Measurements from ENCODE around the gene TRAF2.
A peak's percentile ranks its signal among the peaks of the same experiment; 100 is the strongest.
"Not testable (repeated sequence)": the region's sequence is repeated elsewhere in the genome, so short reads cannot be mapped to it uniquely, and the experiment has no call there.

Gene TRAF2

DNA sequence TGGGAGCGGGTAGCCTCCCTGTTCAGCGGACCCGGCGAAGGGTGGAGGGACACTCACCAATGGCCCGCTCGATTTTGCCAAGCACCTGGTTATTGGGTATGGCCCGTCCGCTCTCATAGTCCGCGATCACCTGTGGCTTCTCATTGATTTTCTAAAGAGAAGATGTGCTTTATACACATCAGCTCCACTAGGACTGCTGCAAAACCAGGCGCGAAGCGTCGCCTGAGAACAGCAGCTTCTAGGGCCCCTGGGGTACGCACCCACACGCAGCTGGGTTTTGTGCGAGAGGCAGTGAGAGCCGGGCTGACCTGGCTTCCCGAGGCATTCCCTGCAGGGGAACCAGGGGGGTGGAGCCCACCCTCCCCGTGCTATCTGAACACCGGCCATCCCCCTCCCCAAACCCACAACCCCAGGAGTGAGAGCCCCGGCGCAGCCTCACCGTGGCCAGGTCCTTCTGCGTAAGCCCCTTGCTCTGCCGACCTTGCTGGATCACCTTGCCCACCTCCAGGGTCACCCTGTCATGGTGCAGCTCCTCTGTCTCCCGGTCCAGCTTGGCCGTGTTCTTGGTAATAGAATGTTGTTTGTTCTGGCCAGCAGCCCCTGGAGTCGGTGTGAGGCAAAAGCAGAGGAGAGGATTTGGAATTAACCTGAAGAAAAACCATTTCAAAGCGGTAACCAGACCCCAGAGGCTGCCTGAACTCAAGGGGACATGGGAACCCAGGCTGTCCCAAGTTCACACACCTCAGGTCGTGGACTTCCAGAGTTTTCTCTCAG lies 23.3 kb upstream of the TRAF2 start:
- Mint-ChIP-seq H3K27ac (no peak overlapping the region), H3K9me3 (peaks cover 4% of the 10 kb centered on the region), H3K4me1 (peaks cover 4% of the 10 kb centered on the region), H3K36me3 (ENCODE audit: low read depth) (peaks cover 9% of the 10 kb centered on the region), H3K27me3 (ENCODE audit: low read depth) (no peaks in the 10 kb centered on the region), H3K4me3 (peak overlapping the region in 2 of 3 experiments; percentile 37 to 46)
- TF ChIP-seq, protein P1, sequence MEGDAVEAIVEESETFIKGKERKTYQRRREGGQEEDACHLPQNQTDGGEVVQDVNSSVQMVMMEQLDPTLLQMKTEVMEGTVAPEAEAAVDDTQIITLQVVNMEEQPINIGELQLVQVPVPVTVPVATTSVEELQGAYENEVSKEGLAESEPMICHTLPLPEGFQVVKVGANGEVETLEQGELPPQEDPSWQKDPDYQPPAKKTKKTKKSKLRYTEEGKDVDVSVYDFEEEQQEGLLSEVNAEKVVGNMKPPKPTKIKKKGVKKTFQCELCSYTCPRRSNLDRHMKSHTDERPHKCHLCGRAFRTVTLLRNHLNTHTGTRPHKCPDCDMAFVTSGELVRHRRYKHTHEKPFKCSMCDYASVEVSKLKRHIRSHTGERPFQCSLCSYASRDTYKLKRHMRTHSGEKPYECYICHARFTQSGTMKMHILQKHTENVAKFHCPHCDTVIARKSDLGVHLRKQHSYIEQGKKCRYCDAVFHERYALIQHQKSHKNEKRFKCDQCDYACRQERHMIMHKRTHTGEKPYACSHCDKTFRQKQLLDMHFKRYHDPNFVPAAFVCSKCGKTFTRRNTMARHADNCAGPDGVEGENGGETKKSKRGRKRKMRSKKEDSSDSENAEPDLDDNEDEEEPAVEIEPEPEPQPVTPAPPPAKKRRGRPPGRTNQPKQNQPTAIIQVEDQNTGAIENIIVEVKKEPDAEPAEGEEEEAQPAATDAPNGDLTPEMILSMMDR (IDR thresholded peaks at IDR 0.05; ENCODE audit: unreplicated experiment in 3 of 3), result no peak

DNA sequence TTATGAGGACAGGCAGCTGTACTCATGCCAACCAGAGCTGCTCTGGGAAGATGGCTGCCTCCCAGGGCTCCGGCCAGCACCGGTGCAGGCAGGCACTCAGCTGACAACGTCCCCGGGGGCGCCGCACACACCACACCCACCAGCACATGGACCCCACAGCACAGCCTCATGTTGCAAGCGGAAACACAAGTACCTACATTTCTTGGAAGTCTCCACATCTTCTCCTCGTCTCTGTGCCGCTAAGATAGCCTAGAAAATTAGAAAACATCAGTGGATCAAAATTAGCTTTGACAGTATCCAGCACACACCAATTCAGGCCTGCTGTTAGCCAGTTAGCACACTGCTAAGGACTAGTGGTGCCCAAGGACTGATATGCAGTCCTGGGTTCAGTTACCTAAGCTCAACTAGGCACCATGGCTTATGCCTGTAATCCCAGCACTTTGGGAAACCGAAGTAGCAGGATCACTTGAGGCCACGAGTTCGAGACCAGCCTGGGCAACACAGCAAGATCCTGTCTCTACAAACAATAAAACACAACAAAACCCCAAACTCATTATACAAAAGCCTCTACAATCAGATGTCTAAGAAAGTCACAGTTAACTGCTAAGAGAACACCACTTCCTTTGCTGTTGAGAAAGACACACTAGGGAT lies 22.6 kb upstream of the TRAF2 start:
- Mint-ChIP-seq H3K4me3 (peak overlapping the region; percentile 23 to 44 (median 41)), H3K4me1 (peaks cover 4% of the 10 kb centered on the region), H3K36me3 (ENCODE audit: low read depth) (peaks cover 15% of the 10 kb centered on the region), H3K27me3 (ENCODE audit: low read depth) (peaks cover 4% of the 10 kb centered on the region), H3K9me3 (peaks cover 10% of the 10 kb centered on the region), H3K27ac (no peak overlapping the region)
- TF ChIP-seq, protein P1 (IDR thresholded peaks at IDR 0.05; ENCODE audit: unreplicated experiment in 3 of 3), result no peak

DNA sequence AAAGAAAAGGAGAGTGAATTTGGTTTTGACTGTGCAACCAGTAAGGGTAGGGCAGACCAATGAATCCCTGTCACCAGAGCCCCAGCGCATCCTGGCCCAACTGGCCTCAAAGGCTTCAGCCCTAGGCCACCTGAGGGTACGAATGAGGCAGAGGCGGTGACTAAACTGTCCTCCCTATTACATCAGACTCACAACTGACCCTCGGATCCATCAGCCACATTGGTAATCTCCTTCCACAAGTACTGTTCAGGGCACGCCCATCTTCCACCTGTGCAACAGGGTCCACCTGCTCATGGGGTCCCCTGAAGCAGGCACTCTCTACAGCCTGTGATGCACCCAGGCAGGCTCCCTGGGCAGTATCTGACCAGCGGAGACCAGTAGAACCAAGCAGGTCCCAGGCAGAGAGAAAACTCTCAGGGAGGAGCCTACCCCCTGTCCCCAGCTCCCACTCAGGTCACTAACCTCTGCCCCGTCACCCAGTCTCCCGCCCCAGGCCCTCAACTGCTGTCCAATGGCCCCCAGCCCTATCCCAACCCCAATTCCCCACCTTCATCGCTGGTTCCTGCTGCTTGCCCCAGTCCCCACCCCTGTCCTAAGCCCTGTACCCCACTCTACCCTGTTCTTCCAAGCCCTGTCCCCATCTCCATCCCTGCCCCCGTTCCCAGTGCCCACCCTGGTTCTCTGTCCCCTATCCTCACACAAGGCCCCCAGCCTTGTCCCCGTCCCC lies 21.1 kb upstream of the TRAF2 start:
- Mint-ChIP-seq H3K4me1 (peaks cover 4% of the 10 kb centered on the region), H3K4me3 (peak overlapping the region; percentile 88 to 91 (median 88)), H3K27me3 (ENCODE audit: low read depth) (peaks cover 4% of the 10 kb centered on the region), H3K27ac (peak overlapping the region in 1 of 3 experiments; percentile 61), H3K9me3 (peaks cover 15% of the 10 kb centered on the region), H3K36me3 (ENCODE audit: low read depth) (peaks cover 21% of the 10 kb centered on the region)
- TF ChIP-seq, protein P1 (IDR thresholded peaks at IDR 0.05; ENCODE audit: unreplicated experiment in 3 of 3), result no peak

DNA sequence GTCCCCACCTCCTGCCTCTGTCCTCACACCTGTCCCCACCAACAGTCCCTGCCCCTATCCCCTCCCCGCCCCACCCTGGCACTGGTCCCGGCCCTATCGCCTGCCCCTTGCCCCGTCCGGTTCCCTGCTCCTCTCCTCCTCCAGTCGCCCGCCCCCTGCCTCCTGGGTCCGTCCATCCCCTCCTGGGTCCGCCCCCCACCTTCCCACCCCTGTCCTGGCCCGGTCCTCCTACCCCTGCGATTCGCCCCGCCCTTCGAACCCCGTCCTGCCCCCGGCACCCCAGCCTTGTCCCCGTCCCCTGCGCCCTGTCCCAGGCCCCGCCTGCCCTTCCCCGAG lies 20.6 kb upstream of the TRAF2 start:
- Mint-ChIP-seq H3K36me3 (ENCODE audit: low read depth) (peaks cover 24% of the 10 kb centered on the region), H3K4me1 (peaks cover 4% of the 10 kb centered on the region), H3K27me3 (ENCODE audit: low read depth) (peaks cover 4% of the 10 kb centered on the region), H3K27ac (peak overlapping the region in 2 of 3 experiments; percentile 57 to 61), H3K9me3 (peaks cover 18% of the 10 kb centered on the region), H3K4me3 (peak overlapping the region; percentile 88 to 91 (median 88))
- TF ChIP-seq, protein P1 (IDR thresholded peaks at IDR 0.05; ENCODE audit: unreplicated experiment in 3 of 3), result no peak

DNA sequence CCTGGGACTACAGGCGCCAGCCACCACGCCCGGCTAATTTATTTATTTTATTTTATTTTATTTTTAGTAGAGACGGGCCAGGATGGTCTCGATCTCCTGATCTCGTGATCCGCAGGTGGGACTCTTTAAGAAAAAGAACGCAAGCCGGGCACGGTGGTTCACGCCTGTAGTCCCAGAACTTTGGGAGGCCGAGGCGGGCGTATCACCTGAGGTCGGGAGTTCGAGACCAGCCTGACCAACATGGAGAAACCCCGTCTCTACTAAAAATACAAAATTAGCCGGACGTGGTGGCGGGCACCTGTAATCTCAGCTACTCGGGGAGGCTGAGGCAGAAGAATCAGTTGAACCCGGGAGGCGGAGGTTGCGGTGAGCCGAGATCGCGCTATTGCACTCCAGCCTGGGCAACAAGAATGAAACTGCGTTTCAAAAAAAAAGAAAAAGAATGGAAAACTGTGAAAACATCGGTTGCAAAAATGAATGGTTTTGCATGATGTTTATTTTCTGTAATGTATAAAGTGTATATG lies 19.4 kb upstream of the TRAF2 start:
- not testable (repeated sequence) for H3K27ac Mint-ChIP-seq; H3K27me3 Mint-ChIP-seq (ENCODE audit: low read depth); H3K4me1 Mint-ChIP-seq
- peaks cover 22% of the 10 kb centered on the region for H3K9me3 Mint-ChIP-seq
- H3K36me3 Mint-ChIP-seq (ENCODE audit: low read depth), result peaks cover 25% of the 10 kb centered on the region
- peak overlapping the region; percentile 65 to 80 (median 70) for H3K4me3 Mint-ChIP-seq

DNA sequence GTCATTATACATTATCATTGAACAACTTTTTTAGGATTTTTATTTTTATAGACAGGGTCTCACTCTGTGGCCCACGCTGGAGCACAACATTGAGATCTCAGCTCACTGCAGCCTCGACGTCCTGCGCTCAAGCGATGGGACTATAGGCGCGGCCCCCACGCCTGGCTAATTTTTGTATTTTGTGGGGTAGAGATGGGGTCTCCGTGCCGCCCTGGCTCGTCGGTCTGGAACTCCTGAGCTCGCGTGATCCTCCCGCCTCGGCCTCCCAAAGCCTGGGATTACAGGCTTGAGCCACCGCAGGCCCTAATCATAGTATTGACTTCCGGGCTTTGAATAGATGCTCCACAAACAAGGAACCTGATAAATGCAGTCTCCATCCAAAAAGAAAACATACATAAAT lies 18.8 kb upstream of the TRAF2 start:
- no peak overlapping the region for H3K27ac Mint-ChIP-seq
- peaks cover 4% of the 10 kb centered on the region for H3K4me1 Mint-ChIP-seq
- TF ChIP-seq, protein P1 (IDR thresholded peaks at IDR 0.05; ENCODE audit: unreplicated experiment in 3 of 3), result no peak
- H3K27me3 Mint-ChIP-seq (ENCODE audit: low read depth), result peaks cover 4% of the 10 kb centered on the region
- H3K9me3 Mint-ChIP-seq, result peaks cover 23% of the 10 kb centered on the region
- peaks cover 25% of the 10 kb centered on the region for H3K36me3 Mint-ChIP-seq (ENCODE audit: low read depth)
- H3K4me3 Mint-ChIP-seq, result peak overlapping the region; percentile 69 to 80 (median 70)
